Thyroid gland (tissue), 4 donors: Measurements from ENCODE around the gene CCDC183. TPM values are rescaled to one million over a fixed set of nuclear protein-coding genes. Genes with fewer than 3 reads are reported as not detected.
"Not testable (repeated sequence)": the region's sequence is repeated elsewhere in the genome, so short reads cannot be mapped to it uniquely, and the experiment has no call there.

Experiments used
- DNase-seq, 2 donors: peaks; one replicate each; pipeline ENCODE4 v3.0.0-alpha.2; 2019
- H3K27ac ChIP-seq, 3 donors: fragments of 200-600 bp; sonication (generic); 1 replicate in 2 of 3; 2 replicates in 1 of 3; pipeline ENCODE4 v1.5.1; 2016 to 2019; ENCODE audit warnings: mild to moderate bottlenecking in 1 of 3, moderate library complexity in 1 of 3
- H3K27me3 ChIP-seq: fragments of 200-600 bp; sonication (generic); one replicate; pipeline ENCODE4 v1.5.1; 2019
- H3K36me3 ChIP-seq, 2 donors: fragments of 200-600 bp; sonication (generic); one replicate each; pipeline ENCODE4 v1.5.1; 2016 to 2019
- H3K4me1 ChIP-seq, 2 donors: fragments of 200-600 bp; sonication (generic); one replicate each; pipeline ENCODE4 v1.5.1; 2017 to 2019
- H3K4me3 ChIP-seq, 3 donors: fragments of 200-600 bp; sonication (generic); replicated peaks in 1 of 3; 1 replicate in 2 of 3; 2 replicates in 1 of 3; pipeline ENCODE4 v1.5.1; 2016; ENCODE audit warnings: mild to moderate bottlenecking in 1 of 3
- H3K9me3 ChIP-seq: fragments of 200-600 bp; sonication (generic); one replicate; pipeline ENCODE4 v1.5.1; 2017
- CTCF ChIP-seq, 6 experiments: fragments of 200-600 bp in 3 of 6; fragments of 450-650 bp in 3 of 6; sonication (generic) in 3 of 6; IDR thresholded peaks; one replicate each; pipeline ENCODE4 v1.5.1; 2016 to 2019; ENCODE audit warnings: antibody characterized with exemption in 6 of 6, mild to moderate bottlenecking in 2 of 6, inconsistent platforms in 1 of 6, moderate library complexity in 1 of 6
- POLR2A ChIP-seq, 2 donors: fragments of 450-650 bp; IDR thresholded peaks; one replicate each; pipeline ENCODE4 v1.6.1; 2017; ENCODE audit warnings: antibody characterized with exemption in 2 of 2, mild to moderate bottlenecking in 2 of 2, moderate library complexity in 1 of 2
- WGBS, 2 donors: methylation state at CpG; one replicate each; pipeline ENCODE4 v1.1.5; 2017; 5-methylcytosine and 5-hydroxymethylcytosine counted together
- intact Hi-C: fragments of 100-400 bp; cut with DNase I; formaldehyde crosslinking; loops from one replicate; pipeline ENCODE4 v1.15.1; 2023
- total RNA-seq, 4 donors: library from RNA; depleted of rRNA; stranded (reverse); fragments of >200 nt; gene quantifications; one replicate each; pipeline ENCODE4 v1.2.3, GENCODE V29; 2016

Gene CCDC183
- total RNA-seq, 4 donors from 2014 or later: 1.3 to 4.6 (median 2.8) TPM

DNA sequence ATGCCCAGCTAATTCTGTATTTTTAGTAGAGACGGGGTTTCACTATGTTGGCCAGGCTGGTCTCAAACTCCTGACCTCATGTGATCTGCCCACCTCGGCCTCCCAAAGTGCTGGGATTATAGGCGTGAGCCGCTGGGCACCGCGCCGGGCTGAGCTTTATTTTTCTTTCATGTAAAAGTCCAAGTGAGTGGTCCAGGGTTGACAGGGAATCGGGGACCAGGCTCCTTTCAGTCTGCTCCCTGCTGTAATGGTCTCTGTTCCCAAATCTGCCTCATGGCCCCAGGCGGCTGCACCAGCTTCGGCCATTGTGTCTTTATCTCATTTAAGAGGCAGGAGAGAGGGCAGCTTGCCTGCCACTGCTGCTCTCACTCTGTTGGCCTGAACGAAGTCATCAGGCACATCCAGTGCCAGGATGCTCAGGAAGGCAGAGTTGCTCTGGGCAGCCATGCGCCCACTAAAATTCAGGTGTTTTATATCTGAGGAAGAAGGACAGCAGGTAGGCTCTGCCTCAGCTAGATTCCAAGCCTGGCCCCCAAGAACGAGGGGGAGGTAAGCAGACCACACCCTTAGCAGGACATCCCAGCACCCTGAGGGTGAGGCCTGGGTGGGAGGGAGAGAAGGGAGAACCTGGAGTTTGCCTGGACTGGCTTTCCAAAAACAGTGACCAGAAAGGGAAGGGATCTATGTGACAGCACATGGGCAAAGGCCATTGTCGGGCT is 1.7 kb upstream of the CCDC183 start:
- Histone ChIP-seq H3K36me3 (no peaks in the 10 kb centered on the region), H3K27me3 (no peaks in the 10 kb centered on the region), H3K4me1 (peaks cover 16 to 32% of the 10 kb centered on the region in 2 donors), H3K27ac (no peak overlapping the region), H3K4me3 (no peak overlapping the region), H3K9me3 (no peaks in the 10 kb centered on the region)
- no peak for TF ChIP-seq POLR2A (IDR thresholded peaks at IDR 0.05)
- no peak for TF ChIP-seq CTCF (IDR thresholded peaks at IDR 0.05)
- intact Hi-C loops: no loop called here
- DNase-seq: no peak
- WGBS, 2 donors: 88 to 94% methylated on average over 13 to 14 of the region's 14 CpGs

GRCh38 chr9:136795000-136795348 is 1.2 kb upstream of the CCDC183 start:
- TF ChIP-seq CTCF (IDR thresholded peaks at IDR 0.05) (no peak), POLR2A (IDR thresholded peaks at IDR 0.05) (no peak)
- no peaks in the 10 kb centered on the region for H3K27me3 ChIP-seq
- no peaks in the 10 kb centered on the region for H3K36me3 ChIP-seq
- no peak for DNase-seq
- WGBS, 2 donors: 61 to 79% methylated on average over 6 of the region's 6 CpGs
- H3K4me3 ChIP-seq: no peak overlapping the region
- H3K9me3 ChIP-seq: no peaks in the 10 kb centered on the region
- no peak overlapping the region for H3K27ac ChIP-seq
- peaks cover 20 to 34% of the 10 kb centered on the region in 2 donors for H3K4me1 ChIP-seq
- intact Hi-C loops: no loop called here

- intact Hi-C loops, H3K27me3 ChIP-seq, H3K36me3 ChIP-seq, DNase-seq, H3K9me3 ChIP-seq, H3K4me3 ChIP-seq, H3K27ac ChIP-seq: not testable (repeated sequence)
- 7 to 8% methylated on average over 10 of the region's 10 CpGs for WGBS, 2 donors
- H3K4me1 ChIP-seq: peaks cover 26 to 37% of the 10 kb centered on the region in 2 donors
These were observed 723 bp downstream of the CCDC183 start for GRCh38 chr9:136796775-136797347.

DNA sequence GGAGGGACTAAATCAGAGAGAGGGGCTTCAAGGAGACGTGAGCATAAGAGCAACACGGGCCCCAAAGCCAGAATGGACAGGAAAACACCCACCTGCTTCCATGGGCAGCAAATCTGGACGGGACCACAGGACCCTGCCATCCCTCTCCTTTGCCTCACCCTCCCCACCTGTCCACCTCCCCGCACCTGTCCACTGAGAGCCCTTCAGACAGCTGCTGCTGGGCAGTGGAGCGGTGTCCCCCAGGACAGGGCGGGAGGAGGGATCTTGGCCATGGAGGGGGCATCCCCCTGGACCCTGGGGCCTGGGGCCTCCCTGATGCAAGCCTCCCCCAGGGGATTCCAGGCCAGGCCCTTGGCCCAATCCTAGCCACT is 2.6 kb downstream of the CCDC183 start:
- no peaks in the 10 kb centered on the region for H3K9me3 ChIP-seq
- TF ChIP-seq POLR2A (IDR thresholded peaks at IDR 0.05): no peak
- TF ChIP-seq CTCF (IDR thresholded peaks at IDR 0.05): no peak
- no peak overlapping the region for H3K4me3 ChIP-seq
- WGBS, 2 donors: 60 to 69% methylated on average over 6 of the region's 6 CpGs
- H3K27ac ChIP-seq: no peak overlapping the region
- intact Hi-C loops: no loop called here
- no peaks in the 10 kb centered on the region for H3K27me3 ChIP-seq
- H3K4me1 ChIP-seq: peaks cover 17 to 29% of the 10 kb centered on the region in 2 donors
- no peaks in the 10 kb centered on the region for H3K36me3 ChIP-seq
- DNase-seq: peak in 1 of 2 donors; percentile 5

DNA sequence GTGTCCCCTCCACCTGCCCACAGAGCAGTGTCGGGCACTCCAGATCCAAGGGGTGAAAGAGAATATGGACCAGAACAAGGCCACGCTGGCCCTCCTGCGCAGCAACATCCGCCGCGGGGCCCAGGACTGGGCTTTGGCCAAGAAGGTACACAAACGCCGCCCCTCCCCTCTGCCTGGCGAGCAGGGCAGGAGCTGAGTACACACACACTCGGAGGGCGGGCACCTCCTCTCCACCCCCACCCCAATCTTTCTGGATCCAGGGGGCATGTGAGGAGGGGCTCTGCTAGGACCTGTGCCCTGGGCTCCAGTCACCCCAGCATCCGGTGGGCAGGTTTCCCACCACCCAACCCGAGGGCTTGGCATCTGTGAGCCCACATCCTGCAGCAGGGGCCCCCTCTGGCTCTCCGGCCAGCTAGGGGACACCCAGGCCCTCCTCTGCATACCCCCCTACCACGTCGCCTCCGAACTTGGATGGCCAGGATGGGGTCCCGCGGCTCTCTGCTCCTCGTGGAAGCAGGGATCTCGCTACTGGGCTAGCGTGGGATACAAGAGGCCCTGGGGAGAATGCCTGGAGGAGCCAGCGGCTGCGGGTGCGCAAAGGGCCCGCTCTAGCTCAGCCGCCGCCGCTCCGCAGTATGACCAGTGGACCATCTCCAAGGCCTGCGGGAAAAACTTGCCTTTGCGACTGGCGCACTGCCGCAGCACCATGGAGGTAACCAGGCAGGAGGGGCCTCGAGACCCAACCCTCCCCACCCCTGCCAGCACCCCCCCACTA is 3.1 kb downstream of the CCDC183 start:
- WGBS, 2 donors: 4 to 12% methylated on average over 9 to 15 of the region's 35 CpGs
- Histone ChIP-seq H3K36me3 (no peaks in the 10 kb centered on the region), H3K4me3 (peak overlapping the region in 1 of 3 donors; percentile 21), H3K27ac (no peak overlapping the region), H3K27me3 (no peaks in the 10 kb centered on the region), H3K9me3 (no peaks in the 10 kb centered on the region), H3K4me1 (peaks cover 17 to 29% of the 10 kb centered on the region in 2 donors)
- no peak for TF ChIP-seq CTCF (IDR thresholded peaks at IDR 0.05)
- TF ChIP-seq POLR2A (IDR thresholded peaks at IDR 0.05): no peak
- intact Hi-C loops: no loop called here
- peak; percentile 48 to 58 for DNase-seq
